HCT116 (cell line): Measurements from ENCODE around the gene TJP1. TPM values are rescaled to one million over a fixed set of nuclear protein-coding genes. Genes with fewer than 3 reads are reported as not detected.

Experiments
- ATAC-seq: fragments of 200-7000 bp; cut with Tn5 transposase; 2 replicates; pipeline ENCODE4 v1.9.1; 2020; ENCODE audit warnings: mild to moderate bottlenecking, moderate library complexity
- BruUV-seq: library from RNA; stranded (reverse); fragments of 400-500 nt; replicated peaks from 2 replicates; lab custom pipeline; 2021; lab: Mats Ljungman, UMichigan
- CTCF ChIA-PET: fragments of 300-600 bp; sonication (Branson Sonifier 250); formaldehyde crosslinking; loops from one replicate; lab custom pipeline; 2021; ENCODE audit warnings: antibody characterized with exemption; lab: Charles Lee
- POLR2A ChIA-PET: fragments of 300-600, 350-600 bp; sonication (Branson Sonifier 250); formaldehyde crosslinking; loops from one replicate; lab custom pipeline; 2021; ENCODE audit warnings: antibody characterized with exemption; lab: Charles Lee
- RAD21 ChIA-PET, 2 experiments: fragments of 300-600 bp; sonication (Branson Sonifier 250); formaldehyde crosslinking; loops; one replicate each; lab custom pipeline; 2023; ENCODE audit warnings: low total read pairs in 2 of 2; ENCODE audit not compliant: uncharacterized antibody in 2 of 2, unreplicated experiment in 2 of 2, low non-redundant PET in 1 of 2; lab: Charles Lee
- DNase-seq: peaks from one replicate; pipeline ENCODE4 v3.0.0-alpha.2; 2010; ENCODE audit warnings: low read depth, low spot score
- H2AFZ ChIP-seq: fragments of 200-600 bp; shearing (Covaris generic), sonication (generic); 2 replicates; pipeline ENCODE4 v1.6.1; 2017; ENCODE audit warnings: low read depth, mixed run types, mixed read lengths, antibody characterized with exemption, low read length; ENCODE audit not compliant: poor library complexity, severe bottlenecking
- H3K27ac ChIP-seq: 2 replicates; pipeline ENCODE4 v1.5.1; 2012; ENCODE audit warnings: low read depth, low read length
- H3K27me3 ChIP-seq: fragments of 200-600 bp; sonication (generic); 2 replicates; pipeline ENCODE4 v1.6.1; 2016; ENCODE audit warnings: mixed run types, low read length, mixed read lengths; ENCODE audit not compliant: insufficient read depth
- H3K36me3 ChIP-seq, 2 experiments: fragments of 200-500 bp in 1 of 2; fragments of 200-600 bp in 1 of 2; sonication (Bioruptor generic) in 1 of 2; sonication (generic) in 1 of 2; 2 replicates each; pipeline versions ENCODE4 v1.5.1 to v1.6.1; 2014 to 2016; ENCODE audit warnings: low read length in 2 of 2, inconsistent platforms in 1 of 2, mixed read lengths in 1 of 2, mixed run types in 1 of 2; ENCODE audit not compliant: insufficient read depth in 2 of 2, control insufficient read depth in 1 of 2
- H3K4me1 ChIP-seq, 2 experiments: fragments of 200-600 bp in 1 of 2; sonication (generic) in 1 of 2; 2 replicates each; pipeline versions ENCODE4 v1.5.1 to v1.6.1; 2012 to 2017; ENCODE audit warnings: low read length in 2 of 2, inconsistent platforms in 1 of 2, mild to moderate bottlenecking in 1 of 2, mixed read lengths in 1 of 2, mixed run types in 1 of 2, moderate library complexity in 1 of 2; ENCODE audit not compliant: insufficient read depth in 2 of 2, control insufficient read depth in 1 of 2
- H3K4me2 ChIP-seq: fragments of 200-600 bp; sonication (generic); 2 replicates; pipeline ENCODE4 v1.6.1; 2017; ENCODE audit warnings: mixed run types, low read length, mixed read lengths
- H3K4me3 ChIP-seq, 2 experiments: fragments of 200-600 bp in 1 of 2; sonication (generic) in 1 of 2; replicated peaks in 1 of 2; 2 replicates each; pipeline ENCODE4 v1.5.1; 2011 to 2016; ENCODE audit warnings: low read length in 2 of 2, control low read depth in 1 of 2, low read depth in 1 of 2, mild to moderate bottlenecking in 1 of 2, mixed read lengths in 1 of 2, mixed run types in 1 of 2
- H3K79me2 ChIP-seq: fragments of 200-600 bp; sonication (generic); 2 replicates; pipeline ENCODE4 v1.6.1; 2017; ENCODE audit warnings: mild to moderate bottlenecking, mixed run types, low read length, moderate library complexity, mixed read lengths; ENCODE audit not compliant: insufficient read depth
- H3K9ac ChIP-seq: fragments of 200-600 bp; sonication (generic); 2 replicates; pipeline ENCODE4 v1.6.1; 2016; ENCODE audit warnings: low read length, mixed read lengths
- H3K9me2 ChIP-seq: fragments of 200-600 bp; sonication (generic), shearing (Covaris generic); 2 replicates; pipeline ENCODE4 v1.6.1; 2017; ENCODE audit warnings: mixed run types, mild to moderate bottlenecking, moderate library complexity; ENCODE audit not compliant: insufficient read depth
- H3K9me3 ChIP-seq, 2 experiments: fragments of 200-500 bp in 1 of 2; fragments of 200-600 bp in 1 of 2; sonication (Bioruptor generic) in 1 of 2; sonication (generic) in 1 of 2; 2 replicates each; pipeline ENCODE4 v1.6.1; 2014 to 2017; ENCODE audit warnings: low read length in 2 of 2, mixed read lengths in 2 of 2, inconsistent platforms in 1 of 2, low read depth in 1 of 2, mild to moderate bottlenecking in 1 of 2, mixed run types in 1 of 2, moderate library complexity in 1 of 2; ENCODE audit not compliant: control insufficient read depth in 1 of 2, insufficient read depth in 1 of 2
- H4K20me1 ChIP-seq: fragments of 200-600 bp; sonication (generic), shearing (Covaris generic); 2 replicates; pipeline ENCODE4 v1.6.1; 2017; ENCODE audit warnings: mixed run types, mild to moderate bottlenecking, moderate library complexity; ENCODE audit not compliant: insufficient read depth
- ATF3 ChIP-seq: IDR thresholded peaks from 2 replicates; pipeline ENCODE4 v1.6.1; 2012
- CTCF ChIP-seq, 3 experiments: fragments of 200-600 bp in 1 of 3; sonication (generic) in 1 of 3; IDR thresholded peaks in 2 of 3; conservative IDR thresholded peaks in 1 of 3; 2 replicates each; pipeline ENCODE4 v1.5.1; 2012 to 2017; ENCODE audit warnings: low read depth in 2 of 3, low read length in 2 of 3, antibody characterized with exemption in 1 of 3, borderline replicate concordance in 1 of 3, control low read depth in 1 of 3, mild to moderate bottlenecking in 1 of 3, mixed read lengths in 1 of 3, mixed run types in 1 of 3, moderate library complexity in 1 of 3; ENCODE audit not compliant: insufficient read depth in 1 of 3
- EGR1 ChIP-seq: IDR thresholded peaks from 2 replicates; pipeline ENCODE4 v1.6.1; 2012; ENCODE audit warnings: low read depth
- ELF1 ChIP-seq: IDR thresholded peaks from 2 replicates; pipeline ENCODE4 v1.6.1; 2012; ENCODE audit warnings: low read depth, borderline replicate concordance
- EZH2 ChIP-seq: fragments of 200-600 bp; sonication (generic); IDR thresholded peaks from 2 replicates; pipeline ENCODE4 v1.6.1; 2017; ENCODE audit warnings: antibody characterized with exemption, mixed run types
- EZH2phosphoT487 ChIP-seq: fragments of 200-600 bp; IDR thresholded peaks from 2 replicates; pipeline ENCODE4 v1.6.1; 2018; ENCODE audit warnings: antibody characterized with exemption, borderline replicate concordance
- FOSL1 ChIP-seq: IDR thresholded peaks from 2 replicates; pipeline ENCODE4 v1.6.1; 2012; ENCODE audit warnings: low read depth
- JUND ChIP-seq: IDR thresholded peaks from 2 replicates; pipeline ENCODE4 v1.6.1; 2012
- MAX ChIP-seq: IDR thresholded peaks from 2 replicates; pipeline ENCODE4 v1.6.1; 2012
- POLR2AphosphoS5 ChIP-seq: IDR thresholded peaks from 2 replicates; pipeline ENCODE4 v1.6.1; 2011; ENCODE audit warnings: mild to moderate bottlenecking, low read depth, low read length, moderate library complexity
- REST ChIP-seq: IDR thresholded peaks from 2 replicates; pipeline ENCODE4 v1.6.1; 2012; ENCODE audit warnings: low read depth
- SIN3A ChIP-seq: IDR thresholded peaks from 2 replicates; pipeline ENCODE4 v1.6.1; 2012; ENCODE audit warnings: low read depth
- SP1 ChIP-seq: IDR thresholded peaks from 2 replicates; pipeline ENCODE4 v1.6.1; 2012; ENCODE audit warnings: low read depth
- SRF ChIP-seq: IDR thresholded peaks from 2 replicates; pipeline ENCODE4 v1.6.1; 2012; ENCODE audit warnings: low read depth
- YY1 ChIP-seq: IDR thresholded peaks from 2 replicates; pipeline ENCODE4 v1.6.1; 2011; ENCODE audit warnings: low read length, low read depth, moderate library complexity, mild to moderate bottlenecking; ENCODE audit not compliant: insufficient replicate concordance; ENCODE audit errors: extremely low read depth
- ZBTB33 ChIP-seq: IDR thresholded peaks from 2 replicates; pipeline ENCODE4 v1.6.1; 2011; ENCODE audit warnings: mild to moderate bottlenecking, low read length, moderate library complexity; ENCODE audit not compliant: insufficient replicate concordance; ENCODE audit errors: extremely low read depth
- ZFX ChIP-seq: fragments of 450-650 bp; IDR thresholded peaks from 2 replicates; pipeline ENCODE4 v1.6.1; 2017
- intact Hi-C: fragments of 100-400 bp; cut with micrococcal nuclease; formaldehyde crosslinking; loops from 2 replicates; pipeline ENCODE4 v1.10.0; 2022
- total RNA-seq: library from RNA; stranded (reverse); gene quantifications from one replicate; pipeline ENCODE4 v1.2.1, GENCODE V29; 2021; ENCODE audit not compliant: unreplicated experiment

Gene TJP1
- total RNA-seq, 1 experiment from 2014 or later, result 83.6 TPM

GRCh38 chr15:29677871-29678461, 144.3 kb downstream of the TJP1 start:
- Histone ChIP-seq H3K4me1 (no peaks in the 10 kb centered on the region), H3K9me2 (no peaks in the 10 kb centered on the region), H3K27ac (no peak overlapping the region), H4K20me1 (no peaks in the 10 kb centered on the region), H3K4me2 (no peak overlapping the region), H2AFZ (no peak overlapping the region), H3K9ac (no peak overlapping the region), H3K36me3 (no peaks in the 10 kb centered on the region), H3K4me3 (no peak overlapping the region), H3K27me3 (no peaks in the 10 kb centered on the region), H3K9me3 (no peaks in the 10 kb centered on the region)
- BruUV-seq, result no TSS peak
- RAD21 ChIA-PET, result interaction anchor here in 1 of 2 experiments (0.6 kb wide), 1 partner anchor 307 kb away, joined by 3 read pairs; no protein-coding TSS in a partner anchor
- DNase-seq, result no peak
- intact Hi-C loops, result no loop called here
- POLR2A ChIA-PET, result no interaction called here
- no peak for ATAC-seq
- TF ChIP-seq EZH2phosphoT487 (no peak), YY1 (no peak), ZBTB33 (no peak), FOSL1 (no peak), MAX (no peak), SIN3A (no peak), EZH2 (no peak), SP1 (no peak), REST (no peak), JUND (no peak), CTCF (IDR thresholded peaks at IDR 0.05 in 2 of 3, conservative IDR thresholded peaks at IDR 0.05 in 1 of 3; ENCODE audit: borderline replicate concordance in 1 of 3, insufficient read depth in 1 of 3, low read depth in 2 of 3, low read length in 2 of 3) (no peak), ZFX (no peak), ELF1 (no peak), ATF3 (no peak), EGR1 (no peak), SRF (no peak), POLR2AphosphoS5 (no peak)
- TF ChIP-seq, all 23 proteins: peak for 0
- no peaks in the 10 kb centered on the region for H3K79me2 ChIP-seq
- CTCF ChIA-PET, result no interaction called here
